GM19438 (cell line): Measurements from ENCODE around the gene ZNF217.
"Not testable (repeated sequence)": the region's sequence is repeated elsewhere in the genome, so short reads cannot be mapped to it uniquely, and the experiment has no call there.

ENCODE experiments used
- ATAC-seq: cut with Tn5 transposase; IDR thresholded peaks from one replicate; pipeline ENCODE4 v1.9.1; 2021; ENCODE audit warnings: low read depth; ENCODE audit not compliant: unreplicated experiment

Gene ZNF217

GRCh38 chr20:53622247-53623133 lies 28.9 kb upstream of the ZNF217 start:
- no peak for ATAC-seq

- peak; percentile 51 for ATAC-seq
These were observed 28.0 kb upstream of the ZNF217 start for GRCh38 chr20:53621482-53622246.

GRCh38 chr20:53618490-53619000 lies 24.9 kb upstream of the ZNF217 start:
- ATAC-seq: not testable (repeated sequence)

GRCh38 chr20:53617791-53618489 lies 24.3 kb upstream of the ZNF217 start:
- ATAC-seq: no peak

- ATAC-seq: not testable (repeated sequence)
These were observed 22.9 kb upstream of the ZNF217 start for GRCh38 chr20:53616489-53616888.

- no peak for ATAC-seq
These were observed 20.1 kb upstream of the ZNF217 start for GRCh38 chr20:53613748-53614147.

- not testable (repeated sequence) for ATAC-seq
These were observed 18.6 kb upstream of the ZNF217 start for GRCh38 chr20:53612289-53612688.

GRCh38 chr20:53611449-53611894 lies 17.8 kb upstream of the ZNF217 start:
- no peak for ATAC-seq

GRCh38 chr20:53609491-53610445 lies 16.1 kb upstream of the ZNF217 start:
- ATAC-seq: no peak

- ATAC-seq: no peak
These were observed 15.1 kb upstream of the ZNF217 start for GRCh38 chr20:53608456-53609452.

GRCh38 chr20:53608071-53608455 lies 14.4 kb upstream of the ZNF217 start:
- ATAC-seq: no peak

GRCh38 chr20:53606364-53606985 lies 12.8 kb upstream of the ZNF217 start:
- ATAC-seq: no peak

GRCh38 chr20:53605401-53605800 lies 11.8 kb upstream of the ZNF217 start:
- ATAC-seq: not testable (repeated sequence)

GRCh38 chr20:53604846-53605245 lies 11.2 kb upstream of the ZNF217 start:
- not testable (repeated sequence) for ATAC-seq

GRCh38 chr20:53602661-53603060 lies 9.0 kb upstream of the ZNF217 start:
- ATAC-seq: no peak

- no peak for ATAC-seq
These were observed 6.4 kb upstream of the ZNF217 start for GRCh38 chr20:53599910-53600632.

- no peak for ATAC-seq
These were observed 5.7 kb upstream of the ZNF217 start for GRCh38 chr20:53599378-53599777.
